Uterus (tissue), 2 donors: Measurements from ENCODE around the gene TRDMT1.

Experiments
- POLR2A ChIP-seq, 2 donors: fragments of 450-650 bp; IDR thresholded peaks; one replicate each; pipeline ENCODE4 v1.6.1; 2016; ENCODE audit warnings: antibody characterized with exemption in 2 of 2, mild to moderate bottlenecking in 1 of 2, moderate library complexity in 1 of 2
- TF ChIP-seq, protein P1 (sequence below), 4 experiments: fragments of 200-600 bp in 2 of 4; fragments of 450-650 bp in 2 of 4; sonication (generic) in 2 of 4; IDR thresholded peaks; one replicate each; pipeline ENCODE4 v1.5.1; 2016 to 2019; ENCODE audit warnings: antibody characterized with exemption in 4 of 4, mild to moderate bottlenecking in 2 of 4, moderate library complexity in 1 of 4

DNA sequence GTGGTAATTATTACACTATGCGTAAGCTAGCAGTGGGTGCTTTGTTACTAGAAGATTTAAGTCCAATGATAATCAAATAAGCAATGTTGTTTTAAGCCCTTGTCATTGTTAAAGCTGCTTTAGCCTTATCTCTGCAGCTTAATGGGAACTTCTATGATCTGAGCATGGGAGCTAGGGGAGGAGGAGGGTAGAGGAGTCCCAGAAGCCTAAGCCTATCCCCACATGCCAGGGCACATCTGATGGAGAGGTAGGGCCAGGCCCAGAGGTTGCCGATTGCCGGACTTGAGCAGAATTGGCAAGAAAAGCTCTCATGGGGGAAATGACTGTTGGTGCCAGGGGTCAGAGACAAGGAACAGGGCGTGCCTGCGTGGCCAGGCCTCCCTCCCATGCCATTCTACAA, 85.3 kb downstream of the TRDMT1 start:
- TF ChIP-seq POLR2A (IDR thresholded peaks at IDR 0.05): no peak
- TF ChIP-seq, protein P1, sequence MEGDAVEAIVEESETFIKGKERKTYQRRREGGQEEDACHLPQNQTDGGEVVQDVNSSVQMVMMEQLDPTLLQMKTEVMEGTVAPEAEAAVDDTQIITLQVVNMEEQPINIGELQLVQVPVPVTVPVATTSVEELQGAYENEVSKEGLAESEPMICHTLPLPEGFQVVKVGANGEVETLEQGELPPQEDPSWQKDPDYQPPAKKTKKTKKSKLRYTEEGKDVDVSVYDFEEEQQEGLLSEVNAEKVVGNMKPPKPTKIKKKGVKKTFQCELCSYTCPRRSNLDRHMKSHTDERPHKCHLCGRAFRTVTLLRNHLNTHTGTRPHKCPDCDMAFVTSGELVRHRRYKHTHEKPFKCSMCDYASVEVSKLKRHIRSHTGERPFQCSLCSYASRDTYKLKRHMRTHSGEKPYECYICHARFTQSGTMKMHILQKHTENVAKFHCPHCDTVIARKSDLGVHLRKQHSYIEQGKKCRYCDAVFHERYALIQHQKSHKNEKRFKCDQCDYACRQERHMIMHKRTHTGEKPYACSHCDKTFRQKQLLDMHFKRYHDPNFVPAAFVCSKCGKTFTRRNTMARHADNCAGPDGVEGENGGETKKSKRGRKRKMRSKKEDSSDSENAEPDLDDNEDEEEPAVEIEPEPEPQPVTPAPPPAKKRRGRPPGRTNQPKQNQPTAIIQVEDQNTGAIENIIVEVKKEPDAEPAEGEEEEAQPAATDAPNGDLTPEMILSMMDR (IDR thresholded peaks at IDR 0.05): no peak
